Skin of body (tissue), 2 donors: Measurements from ENCODE around the gene MAEA. TPM values are rescaled to one million over a fixed set of nuclear protein-coding genes. Genes with fewer than 3 reads are reported as not detected.
"Not testable (repeated sequence)": the region's sequence is repeated elsewhere in the genome, so short reads cannot be mapped to it uniquely, and the experiment has no call there.

ENCODE experiments used
- DNase-seq: peaks from one replicate; lab custom pipeline; 2025; lab: John Stamatoyannopoulos, UW
- total RNA-seq: library from RNA; depleted of rRNA; stranded (reverse); fragments of >200 nt; gene quantifications from one replicate; pipeline ENCODE4 v1.2.3, GENCODE V29; 2014

MAEA gene
- total RNA-seq, 1 donor from 2014 or later: 32.6 TPM

- DNase-seq: no peak
These were observed 29.0 kb downstream of the MAEA start for GRCh38 chr4:1318488-1319213.

GRCh38 chr4:1321486-1321885, 31.8 kb downstream of the MAEA start:
- DNase-seq: no peak

GRCh38 chr4:1321946-1322650, 32.4 kb downstream of the MAEA start:
- DNase-seq: no peak

- DNase-seq: no peak
These were observed 33.6 kb downstream of the MAEA start for GRCh38 chr4:1323280-1323634.

- no peak for DNase-seq
These were observed 34.1 kb downstream of the MAEA start for GRCh38 chr4:1323635-1324442.

- not testable (repeated sequence) for DNase-seq
These were observed 34.9 kb downstream of the MAEA start for GRCh38 chr4:1324443-1325175.

GRCh38 chr4:1325176-1325480, 35.4 kb downstream of the MAEA start:
- no peak for DNase-seq

- no peak for DNase-seq
These were observed 36.3 kb downstream of the MAEA start for GRCh38 chr4:1325681-1326635.

- DNase-seq: no peak
These were observed 37.2 kb downstream of the MAEA start for GRCh38 chr4:1326751-1327525.

- DNase-seq: no peak
These were observed 38.0 kb downstream of the MAEA start for GRCh38 chr4:1327526-1328266.

- DNase-seq: no peak
These were observed 38.8 kb downstream of the MAEA start for GRCh38 chr4:1328267-1329155.

GRCh38 chr4:1329408-1330371, 40.0 kb downstream of the MAEA start:
- DNase-seq: no peak

GRCh38 chr4:1330761-1331590, 41.3 kb downstream of the MAEA start:
- DNase-seq: no peak

GRCh38 chr4:1331591-1332353, 42.1 kb downstream of the MAEA start:
- no peak for DNase-seq

GRCh38 chr4:1332686-1333085, 43.0 kb downstream of the MAEA start:
- DNase-seq: no peak
